ENCODE data around the gene HEBP2.
A peak's percentile ranks its signal among the peaks of the same experiment; 100 is the strongest.
"Not testable (repeated sequence)": the region's sequence is repeated elsewhere in the genome, so short reads cannot be mapped to it uniquely, and the experiment has no call there.

The HEBP2 gene, protein sequence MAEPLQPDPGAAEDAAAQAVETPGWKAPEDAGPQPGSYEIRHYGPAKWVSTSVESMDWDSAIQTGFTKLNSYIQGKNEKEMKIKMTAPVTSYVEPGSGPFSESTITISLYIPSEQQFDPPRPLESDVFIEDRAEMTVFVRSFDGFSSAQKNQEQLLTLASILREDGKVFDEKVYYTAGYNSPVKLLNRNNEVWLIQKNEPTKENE

DNA sequence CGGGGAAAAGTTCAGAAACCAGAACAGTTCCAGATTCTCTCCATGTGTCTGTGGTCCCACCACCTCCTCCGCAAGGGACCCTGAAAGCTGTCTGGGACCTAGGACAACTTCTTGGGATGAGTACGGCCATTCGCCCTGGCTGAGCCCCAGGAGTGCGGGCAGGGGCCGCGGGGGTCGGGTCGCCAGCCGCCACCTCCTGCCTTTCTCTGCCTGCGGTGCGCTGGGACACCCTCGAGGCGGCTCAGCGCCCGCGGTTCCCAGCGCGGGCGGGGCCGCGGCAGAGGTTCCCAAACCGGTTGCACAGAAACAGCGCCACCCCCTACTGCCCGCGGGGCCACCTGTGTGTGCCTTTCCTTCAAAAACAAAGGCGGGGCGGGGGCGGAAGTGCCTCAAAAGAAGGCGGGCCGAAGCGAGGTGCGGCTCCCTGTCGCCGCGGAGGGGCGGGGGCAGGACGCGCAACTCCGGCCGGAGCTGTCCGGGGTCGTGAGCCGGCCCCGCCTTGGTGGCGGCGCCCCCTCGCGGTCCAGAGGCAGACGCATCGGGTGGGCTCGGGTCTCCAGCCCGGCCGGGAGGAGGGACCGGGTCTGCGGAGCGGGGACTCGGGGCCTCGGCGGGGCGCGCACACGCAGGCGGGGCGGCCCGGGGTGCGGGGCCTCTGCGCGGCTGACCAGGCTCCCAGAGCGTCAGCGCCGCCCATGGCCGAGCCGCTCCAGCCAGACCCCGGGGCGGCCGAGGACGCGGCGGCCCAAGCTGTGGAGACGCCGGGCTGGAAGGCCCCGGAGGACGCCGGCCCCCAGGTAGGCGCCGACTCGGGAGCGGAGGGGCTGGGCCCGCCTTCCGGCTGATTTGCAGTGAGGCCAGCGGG lies at the start of gene HEBP2:
TSS of gene HEBP2 (plus strand) at position 423 of the 865 bp plus-strand sequence. CDS start at position 696, 273 bp downstream.
- peak; percentile 67 for DNase-seq (ENCODE audit: low read depth)

DNA sequence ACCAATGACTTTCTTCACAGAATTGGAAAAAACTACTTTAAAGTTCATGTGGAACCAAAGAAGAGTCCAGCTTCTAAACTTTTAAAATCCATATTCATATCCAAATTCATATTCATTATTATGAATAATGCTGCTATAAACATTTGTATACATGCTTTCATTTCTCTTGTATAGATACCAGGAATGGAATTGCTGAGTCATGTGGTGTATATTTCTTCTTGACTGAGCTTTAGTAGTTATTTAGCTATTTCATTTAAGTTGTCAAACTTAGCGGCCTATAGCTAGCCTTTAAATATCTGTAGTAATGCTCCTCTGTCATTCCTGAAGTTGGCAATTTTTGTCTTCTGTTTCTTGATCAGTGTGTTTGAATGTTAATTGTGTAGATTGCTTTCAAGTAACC lies 46.1 kb upstream of the HEBP2 start:
- DNase-seq (ENCODE audit: low read depth) = no peak

DNA sequence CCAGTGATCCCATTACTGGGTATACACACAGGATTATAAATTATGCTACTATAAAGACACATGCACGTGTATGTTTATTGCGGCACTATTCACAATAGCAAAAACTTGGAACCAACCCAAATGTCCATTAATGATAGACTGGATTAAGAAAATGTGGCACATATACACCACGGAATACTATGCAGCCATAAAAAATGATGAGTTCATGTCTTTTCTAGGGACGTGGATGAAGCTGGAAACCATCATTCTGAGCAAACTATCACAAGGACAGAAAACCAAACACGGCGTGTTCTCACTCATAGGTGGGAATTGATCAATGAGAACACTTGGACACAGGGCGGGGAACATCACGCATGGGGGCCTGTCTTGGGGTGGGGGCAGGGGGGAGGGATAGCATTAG lies 35.3 kb upstream of the HEBP2 start:
- DNase-seq (ENCODE audit: low read depth) = not testable (repeated sequence)

DNA sequence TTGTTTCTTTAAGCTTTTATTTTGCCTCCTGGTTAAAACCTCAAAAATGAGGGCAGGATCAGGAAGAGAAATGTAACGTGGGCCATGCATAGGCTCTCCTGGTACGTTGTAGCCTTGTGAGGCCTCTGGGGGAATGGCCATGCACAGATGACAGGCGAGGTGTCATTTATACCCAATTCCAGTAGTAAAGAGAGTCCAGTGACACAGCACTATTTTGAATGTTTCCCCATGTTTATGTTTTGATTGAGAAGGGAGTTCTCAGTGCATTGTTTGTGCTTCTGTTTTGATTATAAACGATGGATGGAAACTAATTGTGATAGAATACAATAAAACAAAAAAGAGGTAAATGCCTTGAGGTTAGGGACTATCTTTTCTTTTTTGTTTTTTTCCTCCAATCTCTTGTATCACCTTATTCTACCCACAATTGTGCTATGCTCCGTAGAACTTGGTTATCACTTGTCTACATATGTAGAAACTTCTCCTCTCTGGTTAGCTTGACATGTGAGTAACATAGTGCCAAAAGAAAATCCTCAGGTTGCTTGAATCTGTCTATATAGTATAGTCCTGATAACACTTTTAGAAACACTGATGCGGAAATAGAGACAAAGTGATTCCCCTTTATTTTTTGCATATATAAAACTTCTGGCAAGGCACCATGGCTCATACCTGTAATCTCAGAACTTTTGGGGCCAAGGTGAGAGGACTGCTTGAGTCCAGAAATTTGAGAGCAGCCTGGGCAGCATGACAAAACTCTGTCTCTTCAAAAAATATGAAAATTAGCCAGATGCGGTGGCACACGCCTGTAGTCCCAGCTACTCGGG lies 33.2 kb upstream of the HEBP2 start:
- DNase-seq (ENCODE audit: low read depth) = no peak

DNA sequence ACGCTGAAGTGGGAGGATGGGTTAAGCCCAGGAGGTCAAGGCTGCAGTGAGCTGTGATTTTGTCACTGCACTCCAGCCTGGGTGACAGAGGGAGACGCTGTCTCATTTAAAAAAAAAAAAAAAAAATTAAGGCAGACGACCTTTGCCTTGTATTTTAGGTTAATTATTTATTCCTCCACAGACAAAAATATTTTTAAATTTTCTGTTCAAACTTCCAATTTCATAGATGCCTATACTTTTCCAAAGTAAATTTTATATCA lies 32.6 kb upstream of the HEBP2 start:
- DNase-seq (ENCODE audit: low read depth) = no peak

DNA sequence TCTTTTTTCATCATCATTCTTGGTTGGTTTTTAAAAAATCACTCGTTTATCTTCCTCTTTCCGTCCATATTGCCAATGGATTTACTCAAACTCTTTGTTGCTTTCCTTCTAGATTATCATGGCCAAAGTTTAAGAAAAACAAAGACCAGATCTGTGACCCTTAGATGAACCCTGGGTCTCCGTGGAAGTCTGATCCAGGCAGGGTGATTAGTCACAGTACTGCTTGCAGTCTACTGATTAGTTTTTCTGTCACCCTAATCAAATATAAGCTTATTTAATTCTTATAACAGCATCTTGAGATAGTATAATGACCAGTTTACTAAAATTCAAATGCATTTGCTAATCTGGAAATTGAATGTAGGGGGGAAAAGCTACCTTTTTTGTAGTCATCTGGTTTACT lies 32.3 kb upstream of the HEBP2 start:
- DNase-seq (ENCODE audit: low read depth) = no peak

DNA sequence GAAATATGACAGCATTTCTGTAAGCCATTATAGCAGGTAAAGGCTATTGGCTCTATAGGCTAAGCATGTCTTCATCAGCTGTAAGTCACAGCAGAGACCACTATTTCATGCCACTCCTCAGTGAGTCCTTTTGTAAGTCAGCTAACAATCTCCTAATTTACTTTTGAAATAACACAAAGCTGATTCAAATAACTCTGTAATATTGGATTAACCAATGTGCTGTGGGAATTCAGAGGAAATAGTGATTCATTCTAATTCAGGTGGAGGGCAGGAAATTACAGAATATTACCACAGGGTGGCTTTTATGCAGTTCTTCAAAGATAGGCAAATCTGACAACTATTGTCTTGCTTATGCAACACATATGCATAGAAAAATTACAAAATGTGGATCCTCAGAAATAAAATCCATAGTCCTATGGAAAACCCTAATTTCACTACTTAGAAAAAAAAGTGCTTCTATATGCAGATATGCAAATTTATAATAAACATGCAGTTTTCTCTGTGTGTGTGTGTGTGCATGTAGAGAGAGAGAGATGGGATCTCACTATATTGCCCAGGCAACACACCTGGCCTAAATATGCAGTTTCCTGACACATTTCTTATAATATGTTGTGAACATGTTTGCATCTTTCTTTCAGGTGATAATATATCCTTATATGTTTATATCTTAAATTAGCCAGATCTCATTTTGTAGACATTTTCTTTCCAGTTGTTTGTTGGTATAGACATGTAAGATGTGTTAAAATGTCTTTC lies 31.1 kb upstream of the HEBP2 start:
- DNase-seq (ENCODE audit: low read depth) = no peak

DNA sequence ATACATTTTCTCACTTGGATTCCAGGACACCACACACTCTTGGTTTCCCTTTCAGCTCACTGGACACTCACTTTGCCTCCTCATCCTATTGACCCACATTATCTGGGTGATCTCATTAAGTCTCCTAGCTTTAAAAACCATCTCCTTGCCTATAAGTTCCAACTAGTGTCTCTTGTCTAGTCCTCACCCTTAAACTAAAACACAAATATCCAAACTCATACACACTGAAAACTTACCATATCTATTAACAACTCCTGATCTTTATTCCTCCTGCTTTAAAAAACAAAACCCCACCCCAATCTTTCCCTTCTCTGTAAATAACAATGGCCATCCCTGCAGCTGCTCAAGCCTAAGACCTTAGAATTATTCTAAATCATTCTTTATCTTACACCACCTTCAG lies 29.8 kb upstream of the HEBP2 start:
- no peak for DNase-seq (ENCODE audit: low read depth)

DNA sequence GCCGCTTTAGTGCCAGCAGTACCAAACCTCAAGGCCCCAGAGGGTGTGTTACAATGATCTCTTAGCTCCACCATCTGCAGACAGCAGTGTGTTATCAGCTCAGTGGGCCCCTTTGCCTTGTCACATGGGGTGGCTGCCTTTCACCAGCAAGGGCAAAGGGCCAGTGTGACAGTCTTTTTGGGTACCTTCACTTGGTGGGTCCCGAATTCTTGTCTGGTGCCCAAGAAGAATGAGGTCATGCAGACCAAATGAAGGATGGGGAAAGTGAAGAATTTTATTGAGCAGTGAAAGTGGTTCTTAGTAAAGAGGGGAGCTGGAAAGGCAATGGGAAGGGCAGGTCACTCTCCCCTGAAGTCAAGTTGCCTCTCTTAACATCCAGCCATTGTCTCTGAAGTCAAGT lies 29.2 kb upstream of the HEBP2 start:
- no peak for DNase-seq (ENCODE audit: low read depth)

DNA sequence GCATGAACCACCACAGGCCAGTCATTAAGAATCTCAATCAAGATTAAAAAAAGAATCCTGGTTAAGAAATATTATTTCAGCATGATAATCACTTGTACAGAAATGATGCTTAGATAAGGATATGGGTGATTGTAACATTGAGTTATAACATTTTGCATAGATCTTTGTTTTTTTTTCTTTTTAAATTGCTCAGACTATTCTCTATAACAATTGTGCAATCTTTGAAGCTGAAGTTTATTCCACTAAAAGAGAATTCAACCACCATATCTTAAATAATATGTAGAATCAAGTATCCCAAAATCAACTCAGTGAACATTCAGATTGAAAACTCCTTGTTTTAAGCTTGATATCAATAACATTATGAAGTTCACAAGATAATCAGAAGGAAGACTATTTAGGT lies 27.0 kb upstream of the HEBP2 start:
- no peak for DNase-seq (ENCODE audit: low read depth)

DNA sequence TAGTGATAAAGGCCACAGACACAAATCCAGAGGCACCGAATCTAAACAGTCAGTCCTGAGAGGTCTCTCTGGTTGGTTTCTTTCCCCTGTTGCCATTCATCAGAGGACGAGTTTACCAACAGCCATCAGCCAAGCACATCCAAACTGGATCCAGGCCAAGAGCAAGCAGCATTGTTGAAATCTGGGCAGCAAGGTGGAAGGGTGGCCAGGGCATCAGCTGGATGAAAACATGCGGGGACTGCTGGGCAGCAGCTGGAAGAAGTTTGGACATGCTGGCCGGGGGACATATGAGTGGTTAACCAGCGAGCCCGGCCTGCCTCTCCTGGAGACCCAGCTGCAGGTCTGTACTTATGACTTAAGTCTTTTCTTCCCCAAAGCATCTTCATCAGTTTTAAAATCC lies 26.2 kb upstream of the HEBP2 start, which contains the start of gene SMIM28:
TSS of gene SMIM28 (plus strand) at position 62 of the 400 bp plus-strand sequence. CDS start at position 230, 168 bp downstream.
- DNase-seq (ENCODE audit: low read depth) = no peak

DNA sequence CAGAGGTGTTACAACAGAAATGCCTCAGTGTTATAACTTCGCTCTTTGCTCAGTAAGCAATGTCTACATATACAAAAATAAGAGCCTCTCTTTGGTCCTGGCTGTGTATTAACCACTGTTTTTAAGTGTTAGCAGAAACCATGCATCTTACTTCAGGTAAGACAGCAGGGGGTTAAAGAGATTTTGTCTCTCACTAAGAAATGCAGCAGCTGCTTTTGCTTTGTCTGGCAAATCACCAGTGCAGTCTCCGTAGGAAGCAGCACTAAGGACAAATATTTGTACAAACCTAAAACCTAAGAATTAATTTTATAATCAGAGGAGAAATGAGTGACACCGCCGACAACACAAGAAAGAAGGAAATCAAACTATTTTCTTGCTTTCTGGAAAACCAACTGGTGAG lies 25.6 kb upstream of the HEBP2 start:
- DNase-seq (ENCODE audit: low read depth) = no peak

DNA sequence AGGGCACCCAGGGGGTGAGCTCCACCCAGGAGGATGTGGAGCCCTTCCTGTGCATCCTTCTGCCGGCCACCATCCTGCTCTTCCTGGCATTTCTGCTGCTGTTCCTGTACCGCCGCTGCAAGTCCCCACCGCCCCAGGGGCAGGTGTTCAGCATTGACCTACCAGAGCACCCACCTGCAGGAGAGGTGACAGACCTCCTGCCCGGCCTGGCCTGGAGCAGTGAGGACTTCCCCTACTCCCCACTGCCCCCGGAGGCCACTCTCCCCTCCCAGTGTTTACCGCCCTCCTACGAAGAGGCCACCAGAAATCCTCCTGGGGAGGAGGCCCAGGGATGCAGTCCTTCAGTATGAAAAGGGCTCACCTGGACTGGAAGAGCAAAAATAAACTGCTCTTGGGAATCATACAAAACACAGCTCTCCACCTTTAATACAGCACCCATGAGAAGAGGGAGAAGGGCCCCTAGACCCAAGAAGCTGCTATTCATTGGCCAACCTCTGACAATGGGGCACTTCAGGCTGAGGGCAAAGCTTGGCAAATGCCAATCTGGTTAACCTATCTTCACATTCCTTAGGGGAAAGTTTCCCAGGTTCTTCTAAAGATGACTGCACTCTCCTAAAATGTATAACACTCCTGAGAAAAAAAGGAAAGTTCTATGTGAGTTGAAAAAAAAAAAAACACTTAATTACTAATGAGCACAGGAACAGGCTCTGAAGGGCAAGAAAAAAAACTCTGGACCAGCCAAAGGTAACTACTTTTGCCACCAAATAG lies 21.3 kb upstream of the HEBP2 start:
- no peak for DNase-seq (ENCODE audit: low read depth)

DNA sequence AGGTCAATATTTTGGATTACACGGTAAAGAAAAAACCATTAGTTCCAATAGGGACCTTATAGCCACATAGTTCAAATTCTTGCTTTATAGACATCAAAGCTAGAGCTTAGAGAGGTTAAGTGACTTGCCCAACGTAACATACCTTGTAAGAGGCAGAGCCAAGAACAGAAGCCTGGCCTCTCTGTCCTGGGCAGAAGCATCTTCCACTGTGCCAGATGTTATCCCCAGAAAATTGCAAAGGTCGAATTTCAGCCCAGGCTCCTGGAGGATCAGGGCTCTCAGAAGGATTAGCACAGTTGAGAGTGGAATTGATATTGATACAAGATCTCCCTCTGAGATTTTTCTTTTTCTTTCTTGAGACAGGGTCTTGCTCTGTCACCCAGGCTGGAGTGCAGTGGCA lies 20.2 kb upstream of the HEBP2 start:
- no peak for DNase-seq (ENCODE audit: low read depth)

DNA sequence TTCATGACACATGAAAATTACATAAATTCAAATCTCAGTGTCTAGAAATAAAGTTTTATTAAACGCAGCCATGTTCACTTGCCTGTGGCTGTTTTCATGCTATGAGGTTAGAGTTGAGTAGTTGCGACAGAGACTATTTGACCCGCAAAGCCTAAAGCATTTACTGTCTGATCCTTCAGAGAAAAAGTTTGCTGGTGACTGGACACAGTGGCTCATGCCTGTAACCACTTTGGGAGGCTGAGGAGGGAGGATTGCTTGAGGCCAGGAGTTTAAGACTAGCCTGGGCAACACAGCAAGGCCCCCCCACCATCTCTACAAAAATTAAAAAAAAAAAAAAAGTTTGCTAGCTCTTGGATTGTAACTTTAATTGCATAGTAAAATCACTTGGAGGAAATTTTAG lies 17.1 kb upstream of the HEBP2 start:
- DNase-seq (ENCODE audit: low read depth) = no peak

DNA sequence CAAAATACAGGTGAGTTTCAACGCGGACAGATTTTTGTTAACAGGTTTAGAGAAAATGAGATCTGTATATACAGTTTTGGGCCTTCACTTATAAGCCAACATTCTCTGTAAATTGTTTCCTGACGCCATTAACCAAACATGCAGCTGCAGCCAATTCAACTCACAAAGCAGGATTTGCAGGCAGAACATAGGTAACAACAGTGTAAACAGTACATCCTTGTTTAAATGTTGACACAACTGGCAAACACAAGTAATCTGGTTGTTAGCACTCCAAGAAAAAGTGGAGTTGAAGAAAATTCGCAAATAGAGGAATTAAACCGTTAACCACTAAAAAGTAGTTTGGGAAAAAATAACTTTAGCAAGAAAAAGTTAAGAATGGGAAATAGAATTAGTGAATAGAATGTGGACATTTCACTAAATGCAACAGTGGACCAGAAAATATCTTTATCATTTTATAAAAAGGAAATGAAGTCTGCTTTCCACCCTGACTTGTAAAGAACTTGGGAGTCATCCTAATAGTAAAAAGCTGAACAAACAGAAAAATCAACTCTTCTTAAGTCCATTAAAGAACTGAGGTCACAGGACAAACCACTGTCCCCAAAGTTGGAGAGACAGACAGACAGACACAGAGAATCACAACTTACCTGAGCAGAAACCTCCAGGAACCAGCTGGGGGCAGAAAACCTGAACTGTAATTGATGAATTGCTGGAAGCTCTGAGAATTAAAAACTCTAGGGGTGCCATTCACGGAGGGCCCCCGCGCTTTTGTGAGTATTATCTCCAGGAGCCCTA lies 16.2 kb upstream of the HEBP2 start:
- no peak for DNase-seq (ENCODE audit: low read depth)

DNA sequence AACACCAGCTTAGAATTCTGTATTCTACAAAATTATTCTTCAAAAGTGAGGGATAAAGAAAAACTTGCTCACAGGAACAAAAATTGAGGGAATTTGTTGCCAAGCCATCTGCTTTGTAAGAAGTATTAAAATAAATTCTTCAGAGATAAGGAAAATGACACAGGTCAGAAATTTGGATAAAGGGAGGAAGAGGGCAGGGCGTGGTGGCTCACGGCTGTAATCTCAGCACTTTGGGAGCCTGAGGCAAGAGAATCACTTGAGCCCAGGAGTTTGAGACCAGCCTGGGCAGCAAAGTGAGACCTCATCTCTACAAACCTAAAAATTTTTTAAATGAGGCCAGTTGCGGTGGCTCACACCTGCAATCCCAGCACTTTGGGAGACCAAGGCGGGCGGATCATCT lies 14.5 kb upstream of the HEBP2 start:
- DNase-seq (ENCODE audit: low read depth) = no peak

DNA sequence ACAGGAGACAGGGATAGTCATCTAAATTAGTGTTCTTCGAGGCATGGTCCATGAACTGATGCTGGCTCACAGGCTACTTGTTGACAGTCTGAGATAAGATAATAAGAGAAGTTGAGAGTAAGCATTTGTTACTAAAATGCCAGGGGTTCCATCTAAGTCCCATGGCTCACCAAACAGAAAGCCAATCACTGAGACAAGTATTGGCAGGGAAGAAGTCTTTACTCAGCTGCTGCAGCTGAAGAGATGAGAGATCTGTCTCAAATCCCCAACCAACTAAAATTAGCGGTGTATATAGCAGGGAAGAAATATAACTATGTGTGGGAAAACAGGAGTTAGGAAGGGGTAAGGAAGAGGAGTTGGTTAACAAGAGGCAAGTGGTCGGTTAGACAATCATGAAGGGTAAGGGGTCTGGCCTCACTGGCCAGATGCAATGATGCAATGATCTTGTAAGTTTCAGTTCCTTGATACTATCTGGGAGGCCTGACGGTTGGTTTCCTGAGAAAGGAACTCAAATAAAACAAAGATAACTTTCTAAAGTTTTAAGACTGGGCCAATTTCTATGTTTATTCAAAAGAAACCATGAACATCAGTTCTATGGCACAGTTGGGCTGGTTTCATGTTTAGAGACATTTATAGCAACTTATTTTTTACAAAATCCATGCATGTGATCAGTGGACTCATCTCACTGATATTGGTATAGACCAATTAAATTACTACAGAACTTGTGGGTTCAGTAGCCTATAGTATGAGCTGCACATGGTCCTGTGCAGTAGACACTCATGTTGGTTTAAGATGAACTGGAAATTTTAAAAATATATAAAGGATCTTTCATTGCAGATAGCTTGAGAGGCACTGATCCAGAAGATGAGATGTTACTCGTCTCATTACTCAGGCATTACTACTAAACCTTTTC lies 9.9 kb upstream of the HEBP2 start:
- no peak for DNase-seq (ENCODE audit: low read depth)

DNA sequence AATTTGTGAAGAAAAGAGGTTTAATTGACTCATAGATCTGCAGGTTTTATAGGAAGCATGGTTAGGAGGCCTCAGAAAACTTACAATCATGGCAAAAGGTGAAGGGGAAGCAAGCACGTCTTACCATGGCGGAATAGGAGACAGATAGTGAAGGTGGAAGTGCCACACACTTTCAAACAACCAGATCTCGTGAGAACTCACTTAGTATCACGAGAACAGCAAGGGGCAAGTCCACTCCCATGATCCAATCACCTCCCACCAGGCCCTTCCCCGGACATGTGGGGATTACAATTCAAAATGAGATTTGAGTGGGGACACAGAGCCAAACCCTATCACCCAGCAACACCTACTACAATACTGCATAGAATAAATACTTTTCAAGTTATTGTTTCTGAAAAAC lies 7.3 kb upstream of the HEBP2 start:
- no peak for DNase-seq (ENCODE audit: low read depth)

All from CMK (cell line).